ENCODE data around the gene FAM3A. TPM values are rescaled to one million over a fixed set of nuclear protein-coding genes. Genes with fewer than 3 reads are reported as not detected.

FAM3A gene
- total RNA-seq, 4 donors from 2014 or later, result 18.2 to 117 (median 101) TPM

DNA sequence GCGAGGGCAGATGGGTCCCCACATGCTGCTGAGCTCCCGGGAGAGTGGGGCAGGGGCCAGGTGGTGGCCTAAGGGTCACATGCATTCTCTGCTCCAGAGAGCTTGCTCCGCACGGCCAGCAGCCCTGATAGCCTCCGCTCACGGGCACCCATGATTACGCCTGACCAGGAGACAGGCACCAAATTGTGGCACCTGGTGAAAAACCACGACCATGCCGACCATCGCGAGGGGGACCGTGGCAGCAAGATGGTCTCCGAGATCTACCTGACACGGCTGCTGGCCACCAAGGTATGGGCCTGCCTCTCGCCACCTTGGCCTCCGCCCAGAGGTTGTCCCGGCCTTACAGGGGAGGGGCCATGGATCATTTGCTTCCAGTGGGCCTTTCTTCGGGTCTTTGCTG, 46.2 kb downstream of the FAM3A start:
- Histone ChIP-seq H3K27ac (no peak overlapping the region), H3K27me3 (no peaks in the 10 kb centered on the region), H3K36me3 (peaks cover 0 to 19% (median 0%) of the 10 kb centered on the region in 3 donors), H3K4me3 (no peak overlapping the region), H3K9me3 (no peaks in the 10 kb centered on the region), H3K4me1 (no peaks in the 10 kb centered on the region)
- DNase-seq, result no peak
- TF ChIP-seq, protein P1, sequence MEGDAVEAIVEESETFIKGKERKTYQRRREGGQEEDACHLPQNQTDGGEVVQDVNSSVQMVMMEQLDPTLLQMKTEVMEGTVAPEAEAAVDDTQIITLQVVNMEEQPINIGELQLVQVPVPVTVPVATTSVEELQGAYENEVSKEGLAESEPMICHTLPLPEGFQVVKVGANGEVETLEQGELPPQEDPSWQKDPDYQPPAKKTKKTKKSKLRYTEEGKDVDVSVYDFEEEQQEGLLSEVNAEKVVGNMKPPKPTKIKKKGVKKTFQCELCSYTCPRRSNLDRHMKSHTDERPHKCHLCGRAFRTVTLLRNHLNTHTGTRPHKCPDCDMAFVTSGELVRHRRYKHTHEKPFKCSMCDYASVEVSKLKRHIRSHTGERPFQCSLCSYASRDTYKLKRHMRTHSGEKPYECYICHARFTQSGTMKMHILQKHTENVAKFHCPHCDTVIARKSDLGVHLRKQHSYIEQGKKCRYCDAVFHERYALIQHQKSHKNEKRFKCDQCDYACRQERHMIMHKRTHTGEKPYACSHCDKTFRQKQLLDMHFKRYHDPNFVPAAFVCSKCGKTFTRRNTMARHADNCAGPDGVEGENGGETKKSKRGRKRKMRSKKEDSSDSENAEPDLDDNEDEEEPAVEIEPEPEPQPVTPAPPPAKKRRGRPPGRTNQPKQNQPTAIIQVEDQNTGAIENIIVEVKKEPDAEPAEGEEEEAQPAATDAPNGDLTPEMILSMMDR (IDR thresholded peaks at IDR 0.05), result no peak
- TF ChIP-seq POLR2A (IDR thresholded peaks at IDR 0.05), result no peak

DNA sequence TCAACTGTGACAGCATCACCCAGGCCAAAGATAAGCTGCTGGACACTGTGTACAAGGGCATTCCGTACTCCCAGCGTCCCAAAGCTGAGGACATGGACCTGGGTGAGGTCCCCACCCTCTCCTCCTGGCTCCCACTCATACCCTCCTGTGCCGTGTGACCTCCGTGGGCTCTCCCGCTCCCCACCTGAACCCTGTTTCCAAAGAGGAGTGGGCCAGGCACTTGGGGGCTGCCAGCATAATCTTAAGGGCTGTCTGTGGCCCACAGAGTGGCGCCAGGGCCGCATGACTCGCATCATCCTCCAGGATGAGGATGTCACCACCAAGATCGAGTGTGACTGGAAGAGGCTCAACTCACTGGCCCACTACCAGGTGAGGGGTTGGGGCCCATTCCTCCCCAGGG, 46.9 kb downstream of the FAM3A start:
- peaks cover 0 to 19% (median 0%) of the 10 kb centered on the region in 3 donors for H3K36me3 ChIP-seq
- TF ChIP-seq, protein P1 (IDR thresholded peaks at IDR 0.05), result no peak
- TF ChIP-seq POLR2A (IDR thresholded peaks at IDR 0.05), result no peak

DNA sequence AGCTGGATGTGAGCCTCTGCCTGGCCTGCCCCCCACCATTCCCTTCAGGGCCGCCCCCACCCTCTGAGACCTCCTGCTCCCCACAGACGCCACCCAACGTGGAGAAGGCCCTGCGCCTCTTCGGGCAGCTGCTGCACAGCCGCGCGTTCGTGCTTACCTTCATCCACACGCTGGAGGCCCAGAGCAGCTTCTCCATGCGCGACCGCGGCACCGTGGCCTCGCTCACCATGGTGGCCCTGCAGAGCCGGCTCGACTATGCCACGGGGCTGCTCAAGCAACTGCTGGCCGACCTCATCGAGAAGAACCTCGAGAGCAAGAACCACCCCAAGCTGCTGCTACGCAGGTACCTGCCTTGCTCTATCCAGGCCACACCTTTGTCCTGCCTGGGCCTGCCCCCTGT, 47.8 kb downstream of the FAM3A start:
- no peak for TF ChIP-seq POLR2A (IDR thresholded peaks at IDR 0.05)
- TF ChIP-seq, protein P1 (IDR thresholded peaks at IDR 0.05), result no peak
- DNase-seq, result no peak
- peaks cover 0 to 19% (median 0%) of the 10 kb centered on the region in 3 donors for H3K36me3 ChIP-seq

More for the DNA sequence above, 46.9 kb downstream of the FAM3A start:
- no peaks in the 10 kb centered on the region for H3K9me3 ChIP-seq
- no peaks in the 10 kb centered on the region for H3K4me1 ChIP-seq
- H3K4me3 ChIP-seq, result no peak overlapping the region
- no peak for DNase-seq
- no peaks in the 10 kb centered on the region for H3K27me3 ChIP-seq
- H3K27ac ChIP-seq, result no peak overlapping the region

DNA sequence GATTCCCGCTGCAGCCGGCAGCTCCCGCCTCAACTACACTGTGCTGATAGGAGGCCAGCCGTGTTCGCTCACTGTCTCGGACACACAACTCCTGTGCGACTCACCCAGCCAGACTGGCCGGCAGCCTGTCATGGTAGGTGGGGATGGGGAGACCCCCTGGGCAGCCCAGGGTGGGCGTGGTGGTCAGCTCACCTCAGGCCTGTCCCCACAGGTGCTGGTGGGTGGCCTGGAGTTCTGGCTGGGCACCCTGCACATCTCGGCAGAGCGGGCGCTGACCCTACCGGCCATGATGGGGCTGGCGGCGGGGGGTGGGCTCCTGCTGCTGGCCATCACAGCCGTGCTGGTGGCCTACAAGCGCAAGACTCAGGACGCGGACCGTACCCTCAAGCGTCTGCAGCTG, 48.5 kb downstream of the FAM3A start:
- DNase-seq, result no peak
- Histone ChIP-seq H3K27ac (no peak overlapping the region), H3K27me3 (no peaks in the 10 kb centered on the region), H3K9me3 (no peaks in the 10 kb centered on the region), H3K4me3 (no peak overlapping the region), H3K36me3 (peaks cover 0 to 19% (median 0%) of the 10 kb centered on the region in 3 donors), H3K4me1 (no peaks in the 10 kb centered on the region)
- TF ChIP-seq, protein P1 (IDR thresholded peaks at IDR 0.05), result no peak
- TF ChIP-seq POLR2A (IDR thresholded peaks at IDR 0.05), result no peak

More for the DNA sequence above, 47.8 kb downstream of the FAM3A start:
- Histone ChIP-seq H3K27me3 (no peaks in the 10 kb centered on the region), H3K4me1 (no peaks in the 10 kb centered on the region), H3K9me3 (no peaks in the 10 kb centered on the region), H3K4me3 (no peak overlapping the region), H3K27ac (no peak overlapping the region)

DNA sequence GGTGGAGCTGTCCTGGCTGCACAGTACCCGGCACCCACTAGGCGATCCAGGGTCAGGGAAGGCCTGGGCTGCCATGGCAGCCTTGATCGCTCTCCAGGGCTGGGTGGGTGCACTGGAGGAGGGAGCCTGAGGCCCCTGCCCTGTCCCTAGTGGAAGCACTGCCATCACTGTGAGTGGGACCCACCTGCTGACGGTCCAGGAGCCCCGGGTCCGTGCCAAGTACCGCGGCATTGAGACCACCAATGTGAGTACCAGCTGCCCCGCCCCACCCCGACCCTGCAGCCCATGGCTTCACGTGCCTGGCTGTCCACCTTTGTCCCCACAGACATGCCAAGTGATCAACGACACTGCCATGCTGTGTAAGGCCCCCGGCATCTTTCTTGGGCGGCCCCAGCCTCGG, 49.1 kb downstream of the FAM3A start:
- H3K36me3 ChIP-seq, result peaks cover 0 to 19% (median 0%) of the 10 kb centered on the region in 3 donors
- TF ChIP-seq, protein P1 (IDR thresholded peaks at IDR 0.05), result no peak
- no peak for TF ChIP-seq POLR2A (IDR thresholded peaks at IDR 0.05)

DNA sequence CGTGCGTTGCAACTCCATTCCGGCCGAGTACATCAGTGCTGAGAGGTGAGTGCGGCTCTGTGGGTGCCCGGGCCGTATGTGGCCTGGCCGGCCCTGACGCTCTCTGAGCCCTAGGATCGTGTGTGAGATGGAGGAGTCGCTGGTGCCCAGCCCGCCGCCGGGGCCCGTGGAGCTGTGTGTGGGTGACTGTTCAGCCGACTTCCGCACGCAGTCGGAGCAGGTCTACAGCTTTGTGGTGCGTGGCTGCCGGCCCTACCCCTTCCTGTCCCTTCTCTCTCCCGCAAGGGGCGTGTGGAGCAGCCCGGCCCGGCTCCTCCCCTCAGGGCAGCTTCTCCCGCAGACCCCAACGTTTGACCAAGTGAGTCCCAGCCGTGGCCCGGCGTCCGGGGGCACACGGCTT, 50.0 kb downstream of the FAM3A start:
- no peaks in the 10 kb centered on the region for H3K4me1 ChIP-seq
- no peak for TF ChIP-seq POLR2A (IDR thresholded peaks at IDR 0.05)
- TF ChIP-seq, protein P1 (IDR thresholded peaks at IDR 0.05), result no peak
- no peak overlapping the region for H3K27ac ChIP-seq
- no peak overlapping the region for H3K4me3 ChIP-seq
- no peak for DNase-seq
- H3K9me3 ChIP-seq, result no peaks in the 10 kb centered on the region
- H3K36me3 ChIP-seq, result peaks cover 0 to 19% (median 0%) of the 10 kb centered on the region in 3 donors
- H3K27me3 ChIP-seq, result no peaks in the 10 kb centered on the region

More for the DNA sequence above, 49.1 kb downstream of the FAM3A start:
- DNase-seq, result no peak
- no peaks in the 10 kb centered on the region for H3K9me3 ChIP-seq
- H3K4me3 ChIP-seq, result no peak overlapping the region
- H3K4me1 ChIP-seq, result no peaks in the 10 kb centered on the region
- H3K27ac ChIP-seq, result no peak overlapping the region
- H3K27me3 ChIP-seq, result no peaks in the 10 kb centered on the region
